ENCODE data around the gene CHP1.
"Not testable (repeated sequence)": the region's sequence is repeated elsewhere in the genome, so short reads cannot be mapped to it uniquely, and the experiment has no call there.

Gene CHP1

GRCh38 chr15:41230650-41231421 lies at the start of gene CHP1, which contains the start of gene EXD1:
TSS of gene CHP1 (plus strand) at chr15:41231268. CDS start at chr15:41231383, 115 bp downstream.
TSS of gene EXD1 (minus strand) at chr15:41230757. CDS start at chr15:41226575, 4,182 bp downstream.
- DNase-seq, result peak; percentile 95

GRCh38 chr15:41182266-41182665 lies 48.8 kb upstream of the CHP1 start:
- no peak for DNase-seq

GRCh38 chr15:41183581-41183980 lies 47.5 kb upstream of the CHP1 start:
- no peak for DNase-seq

- no peak for DNase-seq
These were observed 36.6 kb upstream of the CHP1 start for GRCh38 chr15:41194444-41194843.

- DNase-seq, result no peak
These were observed 31.6 kb upstream of the CHP1 start for GRCh38 chr15:41199470-41199869.

- DNase-seq, result no peak
These were observed 27.7 kb upstream of the CHP1 start for GRCh38 chr15:41203395-41203794.

GRCh38 chr15:41205315-41205714 lies 25.8 kb upstream of the CHP1 start:
- DNase-seq, result no peak

GRCh38 chr15:41207687-41208448 lies 23.2 kb upstream of the CHP1 start:
- DNase-seq, result peak; percentile 49

- DNase-seq, result no peak
These were observed 15.4 kb upstream of the CHP1 start for GRCh38 chr15:41215708-41216107.

GRCh38 chr15:41218851-41219250 lies 12.2 kb upstream of the CHP1 start:
- no peak for DNase-seq

GRCh38 chr15:41219381-41219780 lies 11.7 kb upstream of the CHP1 start:
- DNase-seq, result no peak

- DNase-seq, result no peak
These were observed 771 bp upstream of the CHP1 start for GRCh38 chr15:41230345-41230649.

- DNase-seq, result peak; percentile 27
These were observed 556 bp downstream of the CHP1 start for GRCh38 chr15:41231422-41232226.

- no peak for DNase-seq
These were observed 2.3 kb downstream of the CHP1 start for GRCh38 chr15:41233367-41233771.

- DNase-seq, result not testable (repeated sequence)
These were observed 4.2 kb downstream of the CHP1 start for GRCh38 chr15:41235228-41235627.

GRCh38 chr15:41235929-41236328 lies 4.9 kb downstream of the CHP1 start:
- no peak for DNase-seq

GRCh38 chr15:41238100-41238499 lies 7.0 kb downstream of the CHP1 start:
- no peak for DNase-seq

GRCh38 chr15:41241221-41241964 lies 10.3 kb downstream of the CHP1 start:
- peak; percentile 19 for DNase-seq

GRCh38 chr15:41250745-41251144 lies 19.7 kb downstream of the CHP1 start:
- not testable (repeated sequence) for DNase-seq

- DNase-seq, result no peak
These were observed 20.3 kb downstream of the CHP1 start for GRCh38 chr15:41251411-41251810.

GRCh38 chr15:41254560-41254959 lies 23.5 kb downstream of the CHP1 start:
- no peak for DNase-seq

GRCh38 chr15:41256103-41256502 lies 25.0 kb downstream of the CHP1 start:
- no peak for DNase-seq

GRCh38 chr15:41256577-41257038 lies 25.5 kb downstream of the CHP1 start:
- DNase-seq, result no peak

All from NCI-H2171 treated with DMSO at 0.1 percent for 48 hours (cell line).